Measurements from ENCODE around the gene PRAMEF20.
"Not testable (repeated sequence)": the region's sequence is repeated elsewhere in the genome, so short reads cannot be mapped to it uniquely, and the experiment has no call there.

PRAMEF20 gene

DNA sequence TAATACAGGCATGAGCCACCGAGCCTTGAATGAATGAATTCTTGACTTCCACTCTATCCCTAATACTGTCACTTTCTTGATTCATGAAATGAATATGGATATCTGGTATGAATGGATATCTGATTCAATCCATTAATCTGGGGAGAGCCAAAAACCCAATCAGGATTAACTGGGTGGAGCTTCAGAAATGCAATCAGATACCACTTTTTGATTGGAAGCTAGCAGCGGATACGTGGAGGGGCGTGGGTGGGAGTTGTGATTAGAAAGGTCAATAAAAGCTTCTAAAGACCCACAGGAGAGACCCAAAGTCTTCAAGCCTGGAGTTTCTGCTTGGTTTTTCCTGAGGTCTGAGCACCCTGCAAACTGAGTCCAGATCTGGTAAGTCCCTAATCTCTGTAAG lies at the start of gene PRAMEF20:
Gene PRAMEF20 (plus strand): TSS at position 301 of the 400 bp plus-strand sequence. CDS start 5,905 bp downstream, outside the sequence.
- not testable (repeated sequence) for H3K9ac ChIP-seq (ENCODE audit: low read length in 5 of 5); H3K4me1 ChIP-seq (ENCODE audit: control insufficient read depth in 5 of 5, insufficient read depth in 5 of 5, low read length in 5 of 5); H3K4me3 ChIP-seq (ENCODE audit: low read depth in 1 of 5, low read length in 5 of 5); H3K36me3 ChIP-seq (ENCODE audit: control insufficient read depth in 5 of 5, insufficient read depth in 5 of 5, low read length in 5 of 5); H3K27ac ChIP-seq (ENCODE audit: low read depth, low read length); H3K9me3 ChIP-seq (ENCODE audit: control insufficient read depth in 5 of 5, low read length in 5 of 5); H3K27me3 ChIP-seq (ENCODE audit: control insufficient read depth in 5 of 5, insufficient read depth in 4 of 5, low read length in 5 of 5)

DNA sequence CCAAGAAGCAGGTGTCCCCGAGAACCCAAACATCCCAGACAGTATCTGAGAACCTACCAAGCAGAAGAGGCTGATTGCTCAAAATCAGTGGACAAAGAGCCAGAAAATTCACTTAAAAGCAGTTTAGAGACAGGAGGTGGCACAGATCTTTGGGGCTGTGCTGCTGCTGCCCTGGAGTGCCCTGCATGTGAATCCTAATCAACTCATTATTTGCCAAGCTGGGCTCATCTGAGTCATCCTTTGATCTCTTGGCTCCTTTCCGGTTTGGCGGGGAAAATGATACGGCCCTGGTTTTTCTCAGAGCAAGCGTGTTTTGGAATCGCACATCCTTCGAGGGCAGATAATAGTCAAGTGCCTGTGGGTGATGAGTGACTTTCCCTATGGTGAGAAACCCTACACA lies 47.9 kb upstream of the PRAMEF20 start:
- H3K9ac ChIP-seq (ENCODE audit: low read length in 5 of 5); H3K36me3 ChIP-seq (ENCODE audit: control insufficient read depth in 5 of 5, insufficient read depth in 5 of 5, low read length in 5 of 5); H3K27me3 ChIP-seq (ENCODE audit: control insufficient read depth in 5 of 5, insufficient read depth in 4 of 5, low read length in 5 of 5); H3K9me3 ChIP-seq (ENCODE audit: control insufficient read depth in 5 of 5, low read length in 5 of 5); H3K4me1 ChIP-seq (ENCODE audit: control insufficient read depth in 5 of 5, insufficient read depth in 5 of 5, low read length in 5 of 5); H3K27ac ChIP-seq (ENCODE audit: low read depth, low read length); H3K4me3 ChIP-seq (ENCODE audit: low read depth in 1 of 5, low read length in 5 of 5): not testable (repeated sequence)

DNA sequence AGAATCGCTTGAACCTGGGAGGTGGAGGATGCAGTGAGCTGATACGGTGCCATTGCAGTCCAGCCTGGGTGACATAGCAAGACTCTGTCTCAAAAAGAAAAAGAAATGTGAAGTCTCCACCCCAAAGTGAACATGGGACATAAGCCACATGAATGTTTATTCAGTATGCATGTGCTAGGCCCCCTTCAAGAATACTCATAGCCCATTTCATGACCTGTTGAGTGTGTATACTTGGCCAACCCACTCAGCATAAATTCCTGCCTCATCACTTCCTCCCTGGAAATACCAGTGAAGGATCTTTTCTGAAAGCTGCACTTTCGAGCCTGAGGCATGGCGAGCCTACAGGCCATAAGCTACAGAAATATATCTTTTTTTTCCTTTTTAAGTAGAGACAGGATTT lies 45.3 kb upstream of the PRAMEF20 start:
- not testable (repeated sequence) for H3K4me1 ChIP-seq (ENCODE audit: control insufficient read depth in 5 of 5, insufficient read depth in 5 of 5, low read length in 5 of 5); H3K27me3 ChIP-seq (ENCODE audit: control insufficient read depth in 5 of 5, insufficient read depth in 4 of 5, low read length in 5 of 5); H3K27ac ChIP-seq (ENCODE audit: low read depth, low read length)

DNA sequence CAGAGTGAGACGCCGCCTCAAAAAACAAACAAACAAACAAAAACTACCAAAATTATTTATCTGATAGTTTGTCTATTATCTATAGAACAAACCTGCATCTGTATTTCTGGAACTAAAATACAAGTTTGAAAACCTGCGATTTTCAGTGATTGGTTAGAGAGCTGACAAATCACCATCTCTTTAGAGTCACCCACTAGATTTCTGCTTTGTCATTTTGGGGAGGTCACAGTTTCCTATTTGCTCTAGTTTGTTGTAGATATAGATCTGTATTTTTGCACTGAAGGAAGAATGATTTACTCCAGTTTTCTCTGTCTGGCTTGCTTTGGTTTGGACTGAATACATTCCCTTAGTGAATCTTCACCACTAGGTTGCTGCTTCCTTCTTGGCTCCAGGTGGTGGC lies 43.7 kb upstream of the PRAMEF20 start:
- H3K36me3 ChIP-seq (ENCODE audit: control insufficient read depth in 5 of 5, insufficient read depth in 5 of 5, low read length in 5 of 5); H3K27ac ChIP-seq (ENCODE audit: low read depth, low read length); H3K4me1 ChIP-seq (ENCODE audit: control insufficient read depth in 5 of 5, insufficient read depth in 5 of 5, low read length in 5 of 5): not testable (repeated sequence)

More for the DNA sequence above, 45.3 kb upstream of the PRAMEF20 start:
- not testable (repeated sequence) for H3K36me3 ChIP-seq (ENCODE audit: control insufficient read depth in 5 of 5, insufficient read depth in 5 of 5, low read length in 5 of 5); H3K4me3 ChIP-seq (ENCODE audit: low read depth in 1 of 5, low read length in 5 of 5); H3K9ac ChIP-seq (ENCODE audit: low read length in 5 of 5); H3K9me3 ChIP-seq (ENCODE audit: control insufficient read depth in 5 of 5, low read length in 5 of 5)

DNA sequence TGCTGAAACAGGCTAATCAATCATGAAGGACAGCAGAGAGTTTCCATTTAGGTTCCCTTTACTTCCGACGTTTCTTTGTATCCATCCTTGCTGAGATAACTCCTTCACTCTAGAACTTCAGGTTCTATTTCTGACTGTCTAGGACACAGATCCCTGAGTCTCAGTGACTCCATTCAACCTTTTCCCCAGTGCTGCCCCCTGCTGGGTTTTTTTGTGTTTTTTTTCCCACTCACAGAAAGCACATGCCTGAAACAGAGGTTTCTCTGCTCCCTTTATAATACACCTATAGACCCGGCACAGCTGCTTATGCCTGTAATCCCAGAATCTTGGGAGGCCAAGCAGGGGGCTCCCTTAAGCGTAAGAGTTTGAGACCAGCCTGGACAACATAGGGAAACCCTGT lies 41.7 kb upstream of the PRAMEF20 start:
- H3K4me3 ChIP-seq (ENCODE audit: low read depth in 1 of 5, low read length in 5 of 5); H3K27me3 ChIP-seq (ENCODE audit: control insufficient read depth in 5 of 5, insufficient read depth in 4 of 5, low read length in 5 of 5); H3K36me3 ChIP-seq (ENCODE audit: control insufficient read depth in 5 of 5, insufficient read depth in 5 of 5, low read length in 5 of 5); H3K4me1 ChIP-seq (ENCODE audit: control insufficient read depth in 5 of 5, insufficient read depth in 5 of 5, low read length in 5 of 5); H3K9ac ChIP-seq (ENCODE audit: low read length in 5 of 5); H3K9me3 ChIP-seq (ENCODE audit: control insufficient read depth in 5 of 5, low read length in 5 of 5); H3K27ac ChIP-seq (ENCODE audit: low read depth, low read length): not testable (repeated sequence)

More for the DNA sequence above, 43.7 kb upstream of the PRAMEF20 start:
- not testable (repeated sequence) for H3K4me3 ChIP-seq (ENCODE audit: low read depth in 1 of 5, low read length in 5 of 5); H3K27me3 ChIP-seq (ENCODE audit: control insufficient read depth in 5 of 5, insufficient read depth in 4 of 5, low read length in 5 of 5); H3K9ac ChIP-seq (ENCODE audit: low read length in 5 of 5); H3K9me3 ChIP-seq (ENCODE audit: control insufficient read depth in 5 of 5, low read length in 5 of 5)

DNA sequence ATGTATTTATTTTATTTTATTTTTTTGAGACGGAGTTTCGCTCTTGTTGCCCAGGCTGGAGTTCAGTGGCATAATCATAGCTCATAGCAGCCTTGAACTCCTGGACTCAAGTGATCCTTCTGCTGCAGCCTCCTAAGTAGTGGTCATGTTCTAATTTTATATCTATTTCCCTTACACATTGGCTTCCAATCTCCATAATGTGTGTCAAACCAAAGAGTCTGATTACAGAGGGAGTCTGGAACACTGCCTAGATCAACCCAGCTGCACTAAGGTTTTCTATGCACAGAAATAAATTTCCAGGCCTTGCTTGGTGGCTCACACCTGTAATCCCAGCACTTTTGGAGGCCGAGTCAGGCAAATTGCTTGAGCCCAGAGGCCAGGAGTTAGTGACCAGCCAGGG lies 31.3 kb upstream of the PRAMEF20 start:
- H3K27me3 ChIP-seq (ENCODE audit: control insufficient read depth in 5 of 5, insufficient read depth in 4 of 5, low read length in 5 of 5); H3K4me1 ChIP-seq (ENCODE audit: control insufficient read depth in 5 of 5, insufficient read depth in 5 of 5, low read length in 5 of 5); H3K36me3 ChIP-seq (ENCODE audit: control insufficient read depth in 5 of 5, insufficient read depth in 5 of 5, low read length in 5 of 5); H3K9ac ChIP-seq (ENCODE audit: low read length in 5 of 5); H3K4me3 ChIP-seq (ENCODE audit: low read depth in 1 of 5, low read length in 5 of 5); H3K27ac ChIP-seq (ENCODE audit: low read depth, low read length); H3K9me3 ChIP-seq (ENCODE audit: control insufficient read depth in 5 of 5, low read length in 5 of 5): not testable (repeated sequence)

DNA sequence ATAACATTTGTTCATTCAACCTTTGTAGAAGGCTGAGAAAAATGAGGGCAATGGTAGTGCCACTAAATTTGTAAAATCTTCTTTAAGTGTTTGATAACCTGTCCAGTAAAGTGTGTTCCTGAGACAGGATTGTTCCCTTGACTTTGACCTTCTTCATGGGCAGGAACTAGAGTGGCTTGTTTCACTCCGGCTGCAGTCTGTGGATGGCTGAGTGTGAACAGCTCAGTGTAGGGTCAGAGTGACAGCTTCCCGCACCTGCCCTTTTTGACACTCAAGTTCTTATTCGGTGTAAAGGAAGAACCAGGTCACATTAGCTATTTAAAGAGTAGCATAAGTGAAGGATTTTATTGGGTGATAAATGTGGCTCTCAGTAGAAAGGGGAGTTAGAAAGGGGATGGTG lies 29.9 kb upstream of the PRAMEF20 start:
- not testable (repeated sequence) for H3K4me1 ChIP-seq (ENCODE audit: control insufficient read depth in 5 of 5, insufficient read depth in 5 of 5, low read length in 5 of 5); H3K27me3 ChIP-seq (ENCODE audit: control insufficient read depth in 5 of 5, insufficient read depth in 4 of 5, low read length in 5 of 5); H3K9me3 ChIP-seq (ENCODE audit: control insufficient read depth in 5 of 5, low read length in 5 of 5); H3K9ac ChIP-seq (ENCODE audit: low read length in 5 of 5); H3K4me3 ChIP-seq (ENCODE audit: low read depth in 1 of 5, low read length in 5 of 5); H3K36me3 ChIP-seq (ENCODE audit: control insufficient read depth in 5 of 5, insufficient read depth in 5 of 5, low read length in 5 of 5); H3K27ac ChIP-seq (ENCODE audit: low read depth, low read length)

DNA sequence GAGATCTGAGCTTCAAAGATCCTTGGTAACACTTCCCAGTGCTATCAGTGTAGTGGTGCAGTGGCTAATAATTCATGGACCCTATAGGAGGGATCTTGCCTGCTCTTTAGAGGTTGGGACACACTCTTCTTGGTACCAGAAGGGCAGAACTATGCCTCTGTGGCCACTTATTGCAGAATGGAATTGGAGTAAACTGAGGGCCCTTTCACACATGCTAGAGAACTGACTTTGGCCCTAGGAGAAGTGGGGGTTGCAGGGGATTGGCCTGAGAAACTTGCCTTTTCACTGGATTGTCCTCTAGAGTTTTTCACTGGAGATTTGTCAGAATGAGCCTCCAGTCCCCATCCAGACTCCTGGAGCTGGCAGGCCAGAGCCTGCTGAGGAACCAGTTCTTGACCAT lies 20.9 kb upstream of the PRAMEF20 start, which contains the start of gene PRAMEF17:
Gene PRAMEF17 (plus strand): TSS at position 301 of the 400 bp plus-strand sequence. CDS start 26 bp downstream, at position 327.
- H3K36me3 ChIP-seq (ENCODE audit: control insufficient read depth in 5 of 5, insufficient read depth in 5 of 5, low read length in 5 of 5); H3K4me1 ChIP-seq (ENCODE audit: control insufficient read depth in 5 of 5, insufficient read depth in 5 of 5, low read length in 5 of 5); H3K27me3 ChIP-seq (ENCODE audit: control insufficient read depth in 5 of 5, insufficient read depth in 4 of 5, low read length in 5 of 5); H3K27ac ChIP-seq (ENCODE audit: low read depth, low read length); H3K9me3 ChIP-seq (ENCODE audit: control insufficient read depth in 5 of 5, low read length in 5 of 5); H3K9ac ChIP-seq (ENCODE audit: low read length in 5 of 5); H3K4me3 ChIP-seq (ENCODE audit: low read depth in 1 of 5, low read length in 5 of 5): not testable (repeated sequence)

DNA sequence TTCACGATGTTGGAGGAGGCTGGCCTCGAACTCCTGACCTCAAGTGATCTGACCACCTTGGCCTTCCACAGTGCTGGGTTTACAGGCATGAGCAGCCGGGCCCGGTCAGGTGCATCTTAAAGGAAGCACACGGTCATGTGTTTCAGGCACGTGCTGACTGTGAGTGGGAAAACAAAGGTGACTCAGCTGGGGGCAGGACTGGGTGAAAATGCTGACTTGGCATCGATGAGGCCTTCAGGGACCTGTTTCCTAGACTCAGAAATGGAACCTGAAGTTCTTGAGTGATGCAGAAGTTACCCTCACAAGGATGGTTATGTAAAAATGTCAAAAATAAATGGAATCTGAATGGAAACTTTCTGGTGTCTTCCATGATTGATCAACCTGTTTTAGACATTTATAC lies 17.2 kb upstream of the PRAMEF20 start:
- not testable (repeated sequence) for H3K9me3 ChIP-seq (ENCODE audit: control insufficient read depth in 5 of 5, low read length in 5 of 5); H3K36me3 ChIP-seq (ENCODE audit: control insufficient read depth in 5 of 5, insufficient read depth in 5 of 5, low read length in 5 of 5); H3K4me3 ChIP-seq (ENCODE audit: low read depth in 1 of 5, low read length in 5 of 5); H3K4me1 ChIP-seq (ENCODE audit: control insufficient read depth in 5 of 5, insufficient read depth in 5 of 5, low read length in 5 of 5); H3K27ac ChIP-seq (ENCODE audit: low read depth, low read length); H3K9ac ChIP-seq (ENCODE audit: low read length in 5 of 5); H3K27me3 ChIP-seq (ENCODE audit: control insufficient read depth in 5 of 5, insufficient read depth in 4 of 5, low read length in 5 of 5)

DNA sequence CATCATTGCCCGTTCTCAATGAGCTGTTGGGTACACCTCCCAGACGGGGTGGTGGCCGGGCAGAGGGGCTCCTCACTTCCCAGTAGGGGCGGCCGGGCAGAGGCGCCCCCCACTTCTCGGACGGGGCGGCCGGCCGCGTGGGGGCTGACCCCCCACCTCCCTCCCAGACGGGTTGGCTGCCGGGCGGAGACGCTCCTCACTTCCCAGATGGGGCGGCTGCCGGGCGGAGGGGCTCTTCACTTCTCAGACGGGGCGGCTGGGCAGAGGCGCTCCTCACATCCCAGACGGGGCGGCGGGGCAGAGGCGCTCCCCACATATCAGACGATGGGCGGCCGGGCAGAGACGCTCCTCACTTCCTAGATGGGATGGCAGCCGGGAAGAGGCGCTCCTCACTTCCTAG lies 15.5 kb upstream of the PRAMEF20 start:
- H3K27ac ChIP-seq (ENCODE audit: low read depth, low read length); H3K4me3 ChIP-seq (ENCODE audit: low read depth in 1 of 5, low read length in 5 of 5); H3K4me1 ChIP-seq (ENCODE audit: control insufficient read depth in 5 of 5, insufficient read depth in 5 of 5, low read length in 5 of 5); H3K27me3 ChIP-seq (ENCODE audit: control insufficient read depth in 5 of 5, insufficient read depth in 4 of 5, low read length in 5 of 5); H3K36me3 ChIP-seq (ENCODE audit: control insufficient read depth in 5 of 5, insufficient read depth in 5 of 5, low read length in 5 of 5); H3K9ac ChIP-seq (ENCODE audit: low read length in 5 of 5); H3K9me3 ChIP-seq (ENCODE audit: control insufficient read depth in 5 of 5, low read length in 5 of 5): not testable (repeated sequence)

DNA sequence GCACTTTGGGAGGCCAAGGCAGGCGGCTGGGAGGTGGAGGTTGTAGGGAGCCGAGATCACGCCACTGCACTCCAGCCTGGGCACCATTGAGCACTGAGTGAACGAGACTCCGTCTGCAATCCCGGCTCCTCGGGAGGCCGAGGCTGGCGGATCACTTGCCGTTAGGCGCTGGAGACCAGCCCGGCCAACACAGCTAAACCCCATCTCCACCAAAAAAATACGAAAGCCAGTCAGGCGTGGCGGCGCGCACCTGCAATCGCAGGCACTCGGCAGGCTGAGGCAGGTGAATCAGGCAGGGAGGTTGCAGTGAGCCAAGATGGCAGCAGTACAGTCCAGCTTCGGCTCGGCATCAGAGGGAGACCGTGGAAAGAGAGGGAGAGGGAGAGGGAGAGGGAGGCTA lies 14.9 kb upstream of the PRAMEF20 start:
- not testable (repeated sequence) for H3K9ac ChIP-seq (ENCODE audit: low read length in 5 of 5); H3K9me3 ChIP-seq (ENCODE audit: control insufficient read depth in 5 of 5, low read length in 5 of 5); H3K4me1 ChIP-seq (ENCODE audit: control insufficient read depth in 5 of 5, insufficient read depth in 5 of 5, low read length in 5 of 5); H3K4me3 ChIP-seq (ENCODE audit: low read depth in 1 of 5, low read length in 5 of 5); H3K36me3 ChIP-seq (ENCODE audit: control insufficient read depth in 5 of 5, insufficient read depth in 5 of 5, low read length in 5 of 5); H3K27me3 ChIP-seq (ENCODE audit: control insufficient read depth in 5 of 5, insufficient read depth in 4 of 5, low read length in 5 of 5); H3K27ac ChIP-seq (ENCODE audit: low read depth, low read length)

All from subcutaneous abdominal adipose tissue (tissue), 5 donors.